GM18858 (cell line): ENCODE results near the gene MAP4K1.

Source experiments
- ATAC-seq: cut with Tn5 transposase; IDR thresholded peaks from one replicate; pipeline ENCODE4 v1.9.1; 2021; ENCODE audit not compliant: unreplicated experiment

Gene MAP4K1

DNA sequence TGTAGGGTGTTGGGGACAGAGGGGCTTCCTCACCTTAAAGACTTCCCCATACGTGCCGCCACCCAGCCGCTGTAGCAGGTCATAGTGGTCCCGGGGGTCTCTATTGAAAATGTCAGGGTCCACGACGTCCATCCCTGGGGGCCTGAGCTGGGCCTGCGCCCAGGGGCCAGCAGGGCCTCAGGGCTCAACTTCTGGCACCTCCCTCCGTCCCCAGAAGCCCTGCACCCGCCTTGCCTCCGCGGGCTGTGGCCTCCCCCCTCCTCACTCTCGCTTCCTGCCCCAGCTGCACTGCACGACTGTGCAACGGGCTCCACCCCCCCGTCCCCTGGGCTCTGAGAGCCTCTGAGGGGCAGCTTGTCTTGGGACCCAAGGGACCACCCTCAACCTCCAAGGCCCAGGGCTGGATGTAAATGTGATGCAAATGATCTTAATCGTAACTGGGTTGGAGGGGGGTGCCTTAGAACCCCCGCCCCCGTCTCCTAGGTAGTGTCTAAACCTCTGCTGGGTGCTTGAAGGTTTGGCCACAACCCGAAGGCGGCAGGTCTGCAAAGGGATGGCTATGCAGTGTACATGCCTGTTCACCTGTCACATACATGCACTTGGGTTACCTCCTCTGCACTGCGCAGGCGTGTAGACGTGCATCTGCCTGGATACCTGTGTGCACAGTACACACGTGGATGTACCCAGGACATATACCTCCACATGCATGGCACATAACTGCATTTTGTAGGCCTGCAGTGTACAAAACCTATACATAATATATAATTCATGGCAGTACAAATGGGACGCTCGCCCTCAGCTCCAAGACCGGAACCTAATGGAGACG lies at the start of gene MAP4K1:
MAP4K1 (minus strand) TSS at position 190 of the 826 bp plus-strand sequence; CDS start at position 132, 58 bp downstream.
- ATAC-seq = no peak

DNA sequence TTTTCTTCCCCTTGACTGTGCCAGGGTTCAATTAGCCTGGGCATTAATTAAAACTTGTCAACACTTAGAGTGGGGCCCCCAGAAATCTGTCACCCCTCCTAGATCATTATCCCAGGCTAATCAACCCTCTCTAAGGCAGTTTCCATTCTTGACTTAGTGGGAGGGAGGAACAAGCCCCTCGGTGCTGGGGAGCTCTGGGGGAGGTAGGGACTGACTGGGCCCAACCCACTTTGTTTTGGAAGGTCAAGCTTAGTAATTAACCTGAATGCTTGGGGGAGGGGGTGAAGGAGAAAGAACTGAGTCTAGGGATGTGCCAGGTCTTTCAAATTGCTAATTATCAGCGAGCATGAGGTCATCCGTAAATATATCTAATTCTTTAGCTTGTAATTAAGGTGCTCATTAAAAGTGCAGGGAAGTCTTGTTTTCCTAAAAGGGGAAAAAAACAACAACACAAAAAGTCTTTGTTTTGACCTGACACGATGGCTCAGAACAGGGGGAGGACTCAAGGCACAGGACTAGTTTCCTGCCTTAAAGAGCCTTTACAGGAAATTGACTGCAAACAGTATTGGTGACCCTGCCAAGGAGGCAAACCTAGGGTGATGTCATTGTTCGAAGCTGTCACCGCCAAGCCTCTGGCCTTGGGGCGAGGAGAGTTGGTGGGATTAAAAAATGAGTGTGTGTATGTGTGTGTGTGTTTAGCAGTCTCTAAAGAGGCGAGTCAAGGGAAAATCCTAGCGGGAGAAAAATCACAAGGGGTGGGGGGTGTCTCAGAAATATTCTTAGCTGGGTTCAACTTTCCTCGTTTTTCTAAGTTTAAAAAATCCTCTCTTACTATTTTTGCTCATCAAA lies 49.1 kb upstream of the MAP4K1 start:
- no peak for ATAC-seq

DNA sequence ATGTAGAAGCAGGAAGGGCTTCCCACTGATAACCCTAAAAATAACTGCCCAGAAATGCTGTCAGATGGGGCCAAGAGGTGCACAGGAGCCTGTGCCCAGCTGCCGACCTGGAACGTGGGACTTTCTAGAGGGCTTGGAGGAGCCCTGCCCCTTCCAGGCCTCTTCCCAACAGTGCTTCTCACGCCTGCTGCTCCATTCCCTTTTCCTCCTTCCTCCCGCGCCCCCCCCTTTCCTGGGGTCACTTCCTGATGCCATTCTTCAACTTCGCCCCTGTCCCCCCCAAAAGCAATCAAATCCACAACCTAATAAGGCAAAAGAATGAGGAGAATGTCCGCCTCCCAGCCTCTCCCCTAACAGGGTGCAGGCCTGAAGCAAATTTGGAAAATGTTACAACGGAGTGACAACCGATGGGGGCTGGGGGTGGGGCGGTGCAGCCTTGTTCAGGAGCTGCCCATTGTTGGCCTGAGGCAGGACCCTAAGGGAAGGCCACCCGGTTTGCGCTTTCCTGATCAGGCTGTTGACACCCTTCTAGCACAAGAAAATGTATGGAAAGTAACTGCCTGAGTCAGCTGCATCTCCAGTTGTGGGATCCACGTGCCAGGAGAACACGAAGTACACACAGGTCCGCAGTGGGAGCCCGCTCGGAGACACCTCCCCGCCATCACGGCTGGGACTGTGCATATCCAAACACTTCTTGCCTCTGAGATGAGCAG lies 48.4 kb upstream of the MAP4K1 start:
- no peak for ATAC-seq

DNA sequence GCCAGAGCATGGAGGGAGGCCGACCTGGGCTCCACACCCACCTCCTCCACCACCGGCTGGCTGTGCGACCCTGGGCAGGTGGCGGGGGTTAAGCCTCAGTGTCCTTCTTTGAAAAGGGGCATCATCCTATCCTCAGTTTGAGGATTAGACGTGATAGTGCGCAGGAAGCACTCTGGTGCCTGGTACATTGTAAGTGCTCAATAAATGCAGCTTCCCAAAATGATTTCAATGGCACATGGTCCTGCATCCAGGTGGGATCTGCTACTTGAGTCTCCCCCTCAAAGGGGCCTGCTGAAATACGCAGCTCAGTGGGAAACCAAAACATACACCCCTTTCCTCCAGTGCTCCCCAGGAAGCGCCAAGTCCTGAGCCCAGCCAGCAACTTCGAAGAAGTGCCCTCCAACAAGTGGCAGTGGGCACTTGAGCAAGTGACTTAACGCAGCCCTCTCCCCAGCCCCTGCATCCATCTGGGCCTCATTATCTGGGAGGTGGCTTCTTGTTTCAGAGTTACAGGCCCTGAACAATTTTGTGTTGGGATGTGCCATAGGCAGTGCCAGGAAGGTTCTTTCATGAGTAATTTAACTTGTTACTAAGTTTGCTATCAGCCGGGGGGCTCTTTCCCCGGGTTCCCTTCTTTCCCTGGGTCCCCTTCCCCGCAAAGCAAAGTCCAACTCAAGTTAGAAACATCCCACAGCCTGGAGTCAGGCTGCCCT lies 47.6 kb upstream of the MAP4K1 start:
- ATAC-seq = no peak

DNA sequence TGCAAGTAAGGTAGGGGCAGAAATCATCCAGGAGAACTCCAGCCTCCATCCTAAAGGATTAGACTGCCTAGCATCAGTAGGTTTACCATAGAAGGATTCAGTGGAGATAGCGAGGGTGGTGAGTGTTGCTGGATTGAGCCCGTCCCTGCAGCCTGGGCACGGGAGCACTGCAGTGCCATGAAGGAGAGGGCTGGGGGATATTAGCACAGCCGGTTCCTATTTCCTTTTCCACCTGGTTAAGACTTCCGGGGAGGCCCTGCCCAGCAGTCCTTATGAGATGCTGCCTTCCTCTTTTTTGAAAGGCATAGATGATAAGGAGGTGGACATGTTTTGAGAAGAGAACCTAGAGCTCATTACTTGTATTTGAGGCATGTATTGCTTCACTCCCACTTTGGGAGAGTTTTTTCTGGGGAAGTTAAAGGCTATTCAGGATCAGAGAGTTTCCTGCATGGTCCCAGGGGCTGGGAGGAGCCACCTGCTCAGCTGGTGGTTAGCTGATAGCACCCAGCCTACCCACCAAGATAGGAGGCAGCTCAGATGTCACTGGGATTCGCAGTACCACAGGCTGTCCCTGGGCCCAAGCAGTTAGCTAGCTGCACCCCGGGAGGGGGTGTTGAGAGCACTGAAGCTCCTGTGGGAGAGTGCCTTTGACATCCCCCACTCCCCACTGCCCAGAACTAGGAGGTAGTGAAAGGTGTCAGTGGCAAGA lies 46.9 kb upstream of the MAP4K1 start:
- ATAC-seq = no peak

DNA sequence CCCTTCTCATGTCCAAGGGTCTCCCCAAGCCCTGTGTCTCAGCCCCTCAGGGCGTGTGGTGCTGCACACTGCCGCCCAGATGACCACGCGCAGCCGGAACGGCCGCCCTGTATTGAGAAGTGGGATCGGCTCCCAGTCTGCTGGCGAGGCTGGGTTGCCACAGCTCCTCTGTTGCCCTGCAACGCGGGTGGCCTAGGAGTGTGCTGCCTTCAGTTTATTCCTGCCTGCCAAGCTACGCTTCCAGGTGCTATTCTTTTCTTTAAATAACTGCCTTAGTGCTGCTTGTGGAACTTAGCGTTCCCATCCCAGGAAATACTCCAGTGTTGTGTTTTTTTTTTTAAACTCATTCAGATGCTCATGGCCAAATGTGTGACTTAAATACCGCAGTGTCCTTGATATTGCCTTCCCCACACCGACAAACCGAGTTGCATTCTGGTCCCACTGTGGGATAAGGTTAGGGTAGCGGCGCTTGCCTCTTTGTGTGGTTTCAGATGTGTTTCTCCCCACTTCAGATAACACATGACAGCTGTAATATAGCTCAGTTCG lies 46.3 kb upstream of the MAP4K1 start:
- ATAC-seq = no peak

DNA sequence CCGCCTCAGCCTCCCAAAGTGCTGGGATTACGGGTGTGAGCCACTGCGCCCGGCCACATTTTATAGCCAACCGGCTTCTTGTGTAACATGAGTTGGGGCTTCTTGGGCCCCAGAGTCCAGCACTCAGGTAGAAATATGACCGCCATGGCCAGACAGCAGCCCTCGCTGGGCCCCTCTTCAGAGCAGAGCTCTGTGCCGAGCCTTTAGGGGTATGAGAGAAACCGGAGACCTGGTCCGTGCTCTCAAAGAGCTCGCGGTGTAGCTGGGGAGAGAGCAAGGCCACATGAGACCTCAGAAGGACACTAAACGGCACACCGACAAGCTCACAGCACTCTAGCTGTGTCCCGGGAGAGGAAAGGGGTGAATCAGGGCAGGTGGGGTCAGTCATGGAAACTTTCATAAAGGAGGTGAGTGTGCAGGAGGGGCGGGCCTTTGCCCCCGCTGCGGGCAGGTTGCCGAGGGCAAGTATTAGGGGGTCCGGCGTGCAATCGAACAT lies 45.5 kb upstream of the MAP4K1 start:
- ATAC-seq = no peak

DNA sequence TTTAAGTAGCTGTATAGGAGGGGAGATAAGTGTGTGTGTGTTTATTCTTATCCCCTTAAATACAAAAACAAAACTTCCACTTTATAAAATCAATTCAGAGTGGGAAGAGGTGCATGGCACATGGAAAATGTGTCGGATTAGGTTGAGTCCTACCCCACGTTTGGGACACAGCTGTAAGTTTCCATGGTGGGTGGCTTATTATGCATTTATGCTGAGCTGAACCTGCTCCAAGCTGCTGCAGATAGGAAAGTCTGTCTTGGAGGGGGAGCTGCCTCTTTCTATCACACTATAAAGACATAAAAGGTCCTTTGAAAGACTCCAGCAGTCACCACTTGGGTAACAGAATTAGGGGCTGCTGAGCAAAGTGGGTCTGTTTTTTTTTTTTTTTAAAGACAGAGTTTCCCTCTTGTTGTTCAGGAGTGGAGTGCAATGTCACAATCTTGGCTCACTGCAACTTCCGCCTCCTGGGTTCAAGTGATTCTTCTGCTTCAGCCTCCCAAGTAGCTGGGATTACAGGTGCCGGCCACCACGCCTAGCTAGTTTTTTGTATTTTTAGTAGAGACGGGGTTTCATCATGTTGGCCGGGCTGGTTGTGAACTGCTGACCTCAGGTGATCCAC lies 44.9 kb upstream of the MAP4K1 start:
- ATAC-seq = no peak

DNA sequence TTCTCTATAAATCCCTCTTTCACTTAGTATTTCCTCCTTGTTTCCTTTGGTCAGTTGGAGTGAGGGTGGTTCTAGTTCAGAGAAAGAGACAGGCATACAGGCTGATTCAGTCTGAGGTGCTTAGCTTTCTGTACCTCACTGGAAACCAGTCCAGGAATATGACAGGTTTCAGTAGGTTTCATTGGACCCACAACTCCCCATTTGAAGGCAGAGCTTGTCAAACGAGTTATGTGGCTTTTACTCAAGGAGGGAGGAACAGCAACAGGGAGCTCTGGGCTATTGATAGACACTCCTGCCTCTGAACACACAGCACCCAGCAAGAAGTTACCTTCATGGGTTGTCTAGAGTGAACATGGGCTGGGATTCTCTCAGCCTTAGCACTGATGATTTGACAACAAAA lies 44.2 kb upstream of the MAP4K1 start:
- ATAC-seq = no peak

DNA sequence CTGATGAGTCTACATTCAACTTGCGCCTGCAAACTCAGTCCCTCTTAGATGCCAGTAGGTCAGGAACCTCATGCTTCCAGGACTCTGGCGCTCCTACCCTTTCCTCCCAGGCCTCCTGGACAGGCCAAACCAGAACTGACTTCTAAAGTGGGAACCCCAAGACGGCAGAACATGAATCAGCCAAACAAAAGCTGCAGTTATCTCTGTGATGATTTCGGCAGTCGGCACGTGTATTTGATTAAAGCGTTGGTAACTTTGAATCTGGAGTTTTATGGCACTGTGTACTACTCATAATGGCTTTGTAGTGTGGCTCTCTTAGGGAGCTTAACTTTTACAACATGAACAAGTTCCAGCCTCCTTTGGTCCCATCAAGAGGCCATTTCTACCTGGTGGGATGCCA lies 43.4 kb upstream of the MAP4K1 start:
- no peak for ATAC-seq

DNA sequence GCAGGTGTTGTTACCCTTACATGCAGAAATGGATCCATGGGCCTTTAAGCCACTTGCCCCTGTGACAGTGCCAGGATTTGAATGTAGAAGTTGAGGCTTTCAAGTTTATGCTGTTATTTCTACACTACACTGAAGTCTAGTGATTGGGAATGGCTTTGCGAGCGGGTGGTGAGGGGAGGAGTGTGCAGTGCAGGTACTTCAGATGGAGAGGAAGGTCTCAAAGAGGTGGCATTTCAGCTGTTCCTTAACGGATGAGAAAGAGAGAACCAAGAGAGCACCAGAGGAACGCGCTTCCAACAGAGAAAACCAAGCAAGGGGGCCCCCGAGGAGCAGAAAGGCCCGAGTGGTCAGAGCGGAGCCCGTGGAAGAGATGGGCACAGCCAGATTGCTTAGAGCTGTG lies 43.0 kb upstream of the MAP4K1 start:
- no peak for ATAC-seq

DNA sequence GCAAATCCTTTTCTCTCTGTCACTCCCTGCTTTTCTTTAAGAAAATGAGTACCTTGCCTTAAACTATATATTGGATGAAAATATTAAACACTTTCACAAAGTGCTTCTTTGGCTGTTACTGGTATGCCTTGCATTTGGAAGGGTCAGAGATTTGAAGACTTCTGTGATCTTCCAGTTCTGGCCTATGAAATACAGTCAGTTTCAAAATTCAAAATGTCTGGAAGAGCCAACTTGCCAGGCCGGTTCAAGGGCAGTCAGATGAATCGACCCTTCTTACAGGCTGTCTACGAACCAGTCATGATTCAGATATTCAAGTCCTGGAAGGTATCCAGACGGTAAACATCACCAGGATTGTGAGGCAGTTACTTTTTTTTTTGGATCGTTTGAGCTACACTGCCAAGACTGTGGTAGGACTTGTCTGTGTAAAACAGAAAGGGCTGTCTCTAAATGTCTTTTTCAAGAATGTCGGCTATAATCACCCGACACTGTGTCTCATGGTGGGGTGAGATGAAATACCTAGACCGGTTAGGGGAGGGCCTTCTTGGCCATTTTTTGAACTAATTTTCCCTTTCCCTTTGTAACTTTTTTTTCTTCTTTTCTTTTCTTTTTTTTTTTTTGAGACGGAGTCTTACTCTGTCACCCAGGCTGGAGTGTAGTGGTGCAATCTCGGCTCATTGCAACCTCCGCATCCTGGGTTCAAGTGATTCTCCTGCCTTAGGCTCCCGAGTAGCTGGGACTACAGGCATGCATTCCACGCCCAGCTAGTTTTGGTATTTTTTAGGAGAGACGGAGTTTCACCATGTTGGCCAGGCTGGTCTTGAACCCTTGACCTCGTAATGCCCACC lies 40.9 kb upstream of the MAP4K1 start:
- no peak for ATAC-seq

DNA sequence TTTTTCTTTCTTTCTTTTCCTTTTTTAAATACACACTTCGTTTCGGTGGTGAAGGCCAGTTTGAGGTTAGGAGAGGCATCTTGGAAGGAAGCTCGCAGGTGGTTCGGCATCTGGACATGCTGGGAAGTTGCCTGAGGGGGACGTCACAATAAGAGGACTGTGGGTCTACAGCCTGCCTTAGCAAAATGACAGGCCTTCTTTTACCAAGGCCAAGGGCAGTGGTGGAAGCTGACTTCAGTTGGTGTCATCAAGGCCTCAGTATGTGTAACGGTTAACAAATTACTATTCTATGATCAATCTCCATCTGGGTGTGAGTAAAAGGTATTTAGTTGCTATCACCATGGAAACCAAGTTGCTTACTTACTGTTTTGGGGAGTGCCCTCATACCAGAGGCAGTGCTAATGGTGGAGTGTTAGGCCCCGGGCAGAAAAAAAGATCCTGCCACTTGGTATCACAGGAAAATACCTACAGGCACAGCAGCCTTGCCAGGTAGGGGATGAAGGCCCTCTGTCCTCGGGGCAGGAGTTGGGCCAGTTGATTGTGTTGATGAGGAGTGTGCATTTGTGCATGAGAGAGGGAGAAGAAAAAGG lies 40.0 kb upstream of the MAP4K1 start:
- no peak for ATAC-seq

DNA sequence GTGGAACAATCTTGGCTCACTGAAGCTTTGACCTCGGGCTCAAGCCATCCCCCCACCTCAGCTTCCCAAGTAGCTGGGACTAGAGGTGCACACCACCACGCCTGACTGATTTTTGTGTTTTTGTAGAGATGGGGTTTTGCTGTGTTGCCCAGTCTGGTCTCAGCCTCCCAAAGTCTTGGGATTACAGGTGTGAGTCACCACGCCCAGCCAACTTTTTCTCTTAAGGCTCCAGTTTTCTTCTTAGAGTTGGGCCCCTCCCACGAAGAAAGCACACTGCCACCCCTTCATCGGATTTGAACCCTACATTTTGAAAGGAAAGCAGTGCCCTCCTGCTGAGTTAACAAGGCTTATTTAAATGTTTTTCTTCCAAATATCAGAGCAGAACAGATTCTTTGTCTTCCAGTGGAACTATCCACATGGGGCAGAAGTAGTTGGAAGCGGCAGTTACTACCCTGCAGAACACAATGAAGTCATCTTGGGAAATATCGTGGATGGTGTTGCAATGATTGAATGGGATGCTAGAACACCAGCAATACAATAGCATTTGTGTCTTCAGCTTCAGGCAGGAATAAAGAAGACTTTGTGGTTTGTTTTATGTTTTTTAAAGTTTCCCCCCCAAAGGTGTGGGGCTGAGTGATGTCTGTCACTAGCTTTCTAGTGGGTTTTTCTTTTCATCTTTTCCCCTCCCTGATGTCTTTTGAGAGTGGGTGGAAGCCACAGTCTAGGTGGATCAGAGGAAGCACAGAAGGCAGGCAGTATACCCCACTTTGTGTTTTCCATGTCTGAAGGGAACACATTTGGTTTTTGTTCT lies 38.6 kb upstream of the MAP4K1 start:
- ATAC-seq = no peak

DNA sequence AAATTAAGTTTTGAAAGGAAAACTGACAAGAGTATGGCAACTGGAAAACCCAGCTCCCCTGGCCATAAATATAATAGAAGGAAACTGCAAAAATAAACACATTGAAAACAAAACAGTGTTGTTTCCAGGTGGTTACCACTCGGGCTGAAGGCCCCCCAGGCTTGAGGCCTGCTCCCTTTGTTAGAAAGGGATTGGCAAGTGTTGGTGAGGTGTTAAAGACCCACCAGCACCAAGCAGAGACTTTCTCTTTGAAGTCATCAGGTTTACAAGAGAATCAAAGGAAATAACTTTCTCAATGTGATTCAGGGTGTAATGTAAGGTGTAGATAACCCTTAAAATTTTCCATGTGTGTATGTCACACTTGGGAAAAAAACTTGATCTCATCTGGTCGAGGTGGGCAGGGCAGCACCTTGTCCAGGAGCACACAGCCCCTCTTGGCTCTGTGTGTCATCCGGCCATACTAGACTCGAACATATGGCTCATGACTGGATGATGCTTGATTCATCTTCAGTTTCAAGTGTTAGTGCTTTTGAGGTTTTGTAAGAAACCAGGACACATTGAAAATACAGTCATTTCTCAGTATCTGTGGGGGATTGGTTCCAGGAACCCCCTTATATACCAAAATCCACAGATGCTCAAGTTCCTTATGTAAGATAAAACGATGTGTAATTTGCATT lies 37.5 kb upstream of the MAP4K1 start:
- ATAC-seq = no peak

DNA sequence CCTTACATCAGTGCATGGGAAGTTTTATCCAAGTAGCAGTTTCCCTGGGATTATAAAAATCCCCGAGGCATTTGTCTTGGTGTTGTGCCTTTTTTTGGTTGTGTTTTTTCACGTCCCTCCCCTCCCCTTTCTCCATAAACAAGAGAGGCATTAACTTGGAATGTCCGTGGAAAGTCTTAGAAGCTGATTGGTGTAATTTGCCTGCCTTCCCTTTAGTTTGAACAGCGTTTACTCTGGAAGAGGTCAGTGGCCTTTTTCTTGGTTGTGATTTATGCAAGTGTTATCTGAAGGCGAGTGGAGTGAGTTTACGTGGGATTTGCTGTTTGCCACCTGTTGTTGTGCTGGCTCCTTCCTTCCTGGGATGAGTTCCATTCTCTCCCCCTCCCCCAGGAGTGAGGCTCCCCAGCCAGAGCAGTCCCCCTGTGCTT lies 36.9 kb upstream of the MAP4K1 start:
- no peak for ATAC-seq
